ENCODE data around the gene JARID2.

JARID2 gene

DNA sequence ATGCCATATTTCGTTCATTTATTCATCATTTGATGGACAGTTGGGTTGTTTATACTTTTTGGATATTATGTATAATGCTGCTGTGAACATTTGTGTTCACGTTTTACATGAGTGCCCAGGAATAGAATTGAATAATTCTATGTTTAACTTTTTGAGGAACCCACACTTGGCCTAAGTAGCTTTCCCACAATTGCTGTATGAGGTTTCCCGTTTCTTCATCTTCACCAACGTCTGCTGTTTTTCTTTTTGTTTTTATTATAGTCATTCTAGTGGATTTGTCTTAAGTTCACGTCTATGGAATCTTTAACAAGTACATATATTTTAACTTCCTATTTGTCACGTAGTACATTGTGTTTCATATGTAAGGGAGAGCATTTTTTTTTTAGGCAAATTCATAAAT is 110.3 kb downstream of the JARID2 start:
- POLR2A ChIA-PET, result interaction anchor here (0.5 kb wide), 1 partner anchor 108 kb away, joined by 3 read pairs; no protein-coding TSS in a partner anchor
- CTCF ChIA-PET, result interaction anchor here (1.3 kb wide), 1 partner anchor 34 kb away, joined by 3 read pairs; no protein-coding TSS in a partner anchor
- DNase-seq (ENCODE audit: low read depth, low spot score), result no peak
- TF ChIP-seq, protein P1, sequence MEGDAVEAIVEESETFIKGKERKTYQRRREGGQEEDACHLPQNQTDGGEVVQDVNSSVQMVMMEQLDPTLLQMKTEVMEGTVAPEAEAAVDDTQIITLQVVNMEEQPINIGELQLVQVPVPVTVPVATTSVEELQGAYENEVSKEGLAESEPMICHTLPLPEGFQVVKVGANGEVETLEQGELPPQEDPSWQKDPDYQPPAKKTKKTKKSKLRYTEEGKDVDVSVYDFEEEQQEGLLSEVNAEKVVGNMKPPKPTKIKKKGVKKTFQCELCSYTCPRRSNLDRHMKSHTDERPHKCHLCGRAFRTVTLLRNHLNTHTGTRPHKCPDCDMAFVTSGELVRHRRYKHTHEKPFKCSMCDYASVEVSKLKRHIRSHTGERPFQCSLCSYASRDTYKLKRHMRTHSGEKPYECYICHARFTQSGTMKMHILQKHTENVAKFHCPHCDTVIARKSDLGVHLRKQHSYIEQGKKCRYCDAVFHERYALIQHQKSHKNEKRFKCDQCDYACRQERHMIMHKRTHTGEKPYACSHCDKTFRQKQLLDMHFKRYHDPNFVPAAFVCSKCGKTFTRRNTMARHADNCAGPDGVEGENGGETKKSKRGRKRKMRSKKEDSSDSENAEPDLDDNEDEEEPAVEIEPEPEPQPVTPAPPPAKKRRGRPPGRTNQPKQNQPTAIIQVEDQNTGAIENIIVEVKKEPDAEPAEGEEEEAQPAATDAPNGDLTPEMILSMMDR (IDR thresholded peaks at IDR 0.05; ENCODE audit: insufficient read depth, low read length, missing control alignments), result no peak
- no peak overlapping the region for H3K4me3 ChIP-seq (ENCODE audit: low read depth, low read length)

DNA sequence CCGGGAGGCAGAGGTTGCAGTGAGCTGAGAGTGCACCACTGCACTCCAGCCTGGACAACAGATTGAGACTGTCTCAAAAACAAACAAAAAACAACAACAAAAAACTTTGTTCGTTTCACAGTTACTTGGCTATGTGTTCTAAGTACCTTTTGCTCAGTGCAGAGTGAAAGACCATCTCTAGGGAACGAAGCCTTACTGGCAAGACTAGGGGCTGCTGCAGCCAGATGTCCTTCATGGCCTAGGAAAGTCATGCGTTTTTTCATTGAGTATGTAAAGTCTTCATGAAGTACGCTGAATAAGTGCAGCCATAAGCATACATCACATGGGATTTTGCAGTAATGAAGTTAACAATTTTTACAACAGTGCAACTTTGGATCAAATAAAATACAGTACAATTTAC is 111.1 kb downstream of the JARID2 start:
- TF ChIP-seq, protein P1 (IDR thresholded peaks at IDR 0.05; ENCODE audit: insufficient read depth, low read length, missing control alignments), result no peak
- H3K4me3 ChIP-seq (ENCODE audit: low read depth, low read length), result no peak overlapping the region
- ChIA-PET POLR2A (no interaction called here), CTCF (interaction anchor here (1.3 kb wide), 1 partner anchor 33 kb away, joined by 3 read pairs; no protein-coding TSS in a partner anchor)
- DNase-seq (ENCODE audit: low read depth, low spot score), result no peak

DNA sequence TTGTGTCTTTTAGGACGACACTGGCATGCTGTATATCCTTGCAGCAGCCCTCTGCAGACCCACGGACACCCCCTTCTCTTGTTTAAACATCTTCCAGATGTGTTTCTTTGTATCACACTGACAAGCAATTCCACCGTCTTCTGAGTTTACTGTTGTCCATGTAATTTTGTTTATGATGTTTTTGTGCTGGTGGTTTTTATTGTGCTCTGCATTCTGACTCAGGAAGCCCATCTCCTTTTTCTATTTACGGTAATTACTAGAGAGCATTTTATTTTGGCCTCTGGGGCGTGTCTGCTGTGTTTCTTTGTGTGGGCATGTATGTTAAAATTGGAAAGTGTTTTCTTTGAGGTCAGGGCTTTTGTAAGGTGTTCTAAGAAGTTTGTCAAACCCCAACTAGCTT is 111.9 kb downstream of the JARID2 start:
- CTCF ChIA-PET, result interaction anchor here (1.0 kb wide), 1 partner anchor 32 kb away, joined by 3 read pairs; no protein-coding TSS in a partner anchor

DNA sequence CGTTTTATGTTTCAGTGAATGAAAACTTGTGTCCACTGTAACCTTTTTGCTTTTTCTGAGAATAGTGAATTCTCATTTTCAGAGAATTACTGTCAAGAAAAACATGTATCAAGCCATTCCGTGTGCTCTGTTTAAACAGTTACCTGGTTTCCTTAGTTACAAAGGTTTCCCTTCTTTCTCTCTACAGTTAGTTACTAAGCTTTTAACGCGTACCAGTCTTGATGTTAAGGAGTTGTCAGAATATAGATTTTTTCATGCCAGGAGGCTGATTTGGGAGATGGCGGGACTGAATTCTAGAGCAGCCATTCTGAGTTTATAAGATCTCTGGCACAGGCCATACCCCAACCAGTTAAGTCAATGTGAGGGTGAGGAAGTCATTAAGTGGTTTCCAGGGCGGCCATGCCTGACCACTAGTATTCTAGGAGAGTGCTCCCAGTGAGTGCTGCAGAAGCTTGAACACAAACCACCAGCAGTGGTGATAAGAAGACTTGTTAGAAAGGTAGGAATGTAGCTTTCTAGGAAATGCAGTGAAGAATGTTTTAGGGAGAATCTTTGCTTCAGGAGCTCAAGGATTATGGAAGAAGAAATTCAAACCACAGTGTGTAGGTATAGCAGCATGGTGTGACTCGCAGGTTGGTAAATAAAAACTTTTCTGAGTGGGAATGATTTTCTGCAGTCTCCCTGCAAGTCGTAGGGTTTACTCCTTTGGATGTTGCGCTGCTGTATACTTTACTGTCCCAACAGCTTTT is 112.9 kb downstream of the JARID2 start:
- no peak for DNase-seq (ENCODE audit: low read depth, low spot score)
- ChIA-PET CTCF (interaction anchor here (0.7 to 1.0 kb wide), 2 partner anchors 31 to 37 kb away, joined by 3 read pairs; no protein-coding TSS in a partner anchor), POLR2A (interaction anchor here (0.7 kb wide), 1 partner anchor 52 kb away, joined by 3 read pairs; no protein-coding TSS in a partner anchor)
- H3K4me3 ChIP-seq (ENCODE audit: low read depth, low read length), result no peak overlapping the region
- TF ChIP-seq, protein P1 (IDR thresholded peaks at IDR 0.05; ENCODE audit: insufficient read depth, low read length, missing control alignments), result no peak

More for the DNA sequence above, 111.9 kb downstream of the JARID2 start:
- no peak overlapping the region for H3K4me3 ChIP-seq (ENCODE audit: low read depth, low read length)
- TF ChIP-seq, protein P1 (IDR thresholded peaks at IDR 0.05; ENCODE audit: insufficient read depth, low read length, missing control alignments), result no peak
- DNase-seq (ENCODE audit: low read depth, low spot score), result no peak
- POLR2A ChIA-PET, result no interaction called here

DNA sequence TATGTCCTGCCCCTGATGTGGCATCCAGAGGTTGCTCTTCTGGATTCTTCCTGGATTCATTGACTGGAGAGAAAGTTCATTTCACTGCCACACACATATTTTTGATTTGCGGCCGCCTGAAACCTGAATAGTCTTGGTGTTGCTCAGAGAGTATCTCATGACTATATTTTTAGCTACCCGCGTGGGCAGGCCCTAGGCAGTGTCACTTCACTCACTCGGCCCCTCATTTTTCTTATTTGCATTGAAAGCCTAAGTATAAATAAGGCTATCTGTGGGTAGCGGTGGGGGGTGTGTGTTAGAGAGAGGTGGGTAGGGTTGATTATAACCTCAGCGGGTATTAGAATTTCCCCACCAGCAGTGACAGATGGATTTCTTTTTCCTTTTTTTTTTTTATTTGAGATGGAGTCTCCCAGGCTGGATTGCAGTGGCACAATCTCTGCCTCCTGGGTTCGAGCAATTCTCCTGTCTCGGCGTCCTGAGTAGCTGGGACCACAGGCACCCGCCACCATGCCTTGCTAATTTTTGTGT is 113.5 kb downstream of the JARID2 start:
- no peak for DNase-seq (ENCODE audit: low read depth, low spot score)

More for the DNA sequence above, 113.5 kb downstream of the JARID2 start:
- H3K4me3 ChIP-seq (ENCODE audit: low read depth, low read length), result no peak overlapping the region
- TF ChIP-seq, protein P1 (IDR thresholded peaks at IDR 0.05; ENCODE audit: insufficient read depth, low read length, missing control alignments), result no peak
- POLR2A ChIA-PET, result interaction anchor here (0.7 kb wide), 1 partner anchor 51 kb away, joined by 3 read pairs; no protein-coding TSS in a partner anchor
- CTCF ChIA-PET, result interaction anchor here (0.7 kb wide), 1 partner anchor 37 kb away, joined by 3 read pairs; no protein-coding TSS in a partner anchor
